Left ventricle myocardium inferior (tissue), 1 donor: ENCODE measurements around the gene SYT11. TPM values are rescaled to one million over a fixed set of nuclear protein-coding genes. Genes with fewer than 3 reads are reported as not detected.
"Not testable (repeated sequence)": the region's sequence is repeated elsewhere in the genome, so short reads cannot be mapped to it uniquely, and the experiment has no call there.

Source experiments
- DNase-seq: peaks from one replicate; pipeline ENCODE4 v3.0.0-alpha.2; 2020
- H3K27ac ChIP-seq: fragments of 200-600 bp; replicated peaks from 2 replicates; pipeline ENCODE4 v1.8.0; 2021
- H3K27me3 ChIP-seq: fragments of 200-600 bp; 2 replicates; pipeline ENCODE4 v1.8.0; 2021; ENCODE audit warnings: low read depth
- H3K36me3 ChIP-seq: fragments of 200-600 bp; 2 replicates; pipeline ENCODE4 v1.8.0; 2021
- H3K4me1 ChIP-seq: fragments of 200-600 bp; 2 replicates; pipeline ENCODE4 v1.8.0; 2021
- H3K4me3 ChIP-seq: fragments of 200-600 bp; 2 replicates; pipeline ENCODE4 v1.8.0; 2021; ENCODE audit warnings: mild to moderate bottlenecking, moderate library complexity
- H3K9me3 ChIP-seq: fragments of 200-600 bp; replicated peaks from 2 replicates; pipeline ENCODE4 v1.8.0; 2021
- CTCF ChIP-seq: fragments of 200-600 bp; IDR thresholded peaks from 2 replicates; pipeline ENCODE4 v1.8.0; 2021; ENCODE audit warnings: antibody characterized with exemption, mild to moderate bottlenecking, borderline replicate concordance
- intact Hi-C: fragments of 100-400 bp; cut with micrococcal nuclease; formaldehyde crosslinking; loops from one replicate; pipeline ENCODE4 v1.11.0; 2022
- total RNA-seq: library from RNA; stranded (reverse); fragmentation: NEBNext Ultra II Directional; extraction: Animal tissue kit (Norgen Biotek cat#: 25700); gene quantifications from one replicate; pipeline ENCODE4 v1.2.1, GENCODE V29; 2021
- donor health status: DM: no; HTN: yes; CAD: no; lungs with severe emphysema.

SYT11 gene
- total RNA-seq, 1 donor from 2014 or later = 11.1 TPM

GRCh38 chr1:155831279-155831976, 27.9 kb upstream of the SYT11 start:
- Histone ChIP-seq H3K4me1 (peaks cover 10% of the 10 kb centered on the region), H3K27ac (no peak overlapping the region), H3K27me3 (no peaks in the 10 kb centered on the region), H3K4me3 (no peak overlapping the region), H3K9me3 (no peaks in the 10 kb centered on the region), H3K36me3 (peaks cover 5% of the 10 kb centered on the region)
- DNase-seq = no peak
- no peak for TF ChIP-seq CTCF
- intact Hi-C loops = no loop called here

DNA sequence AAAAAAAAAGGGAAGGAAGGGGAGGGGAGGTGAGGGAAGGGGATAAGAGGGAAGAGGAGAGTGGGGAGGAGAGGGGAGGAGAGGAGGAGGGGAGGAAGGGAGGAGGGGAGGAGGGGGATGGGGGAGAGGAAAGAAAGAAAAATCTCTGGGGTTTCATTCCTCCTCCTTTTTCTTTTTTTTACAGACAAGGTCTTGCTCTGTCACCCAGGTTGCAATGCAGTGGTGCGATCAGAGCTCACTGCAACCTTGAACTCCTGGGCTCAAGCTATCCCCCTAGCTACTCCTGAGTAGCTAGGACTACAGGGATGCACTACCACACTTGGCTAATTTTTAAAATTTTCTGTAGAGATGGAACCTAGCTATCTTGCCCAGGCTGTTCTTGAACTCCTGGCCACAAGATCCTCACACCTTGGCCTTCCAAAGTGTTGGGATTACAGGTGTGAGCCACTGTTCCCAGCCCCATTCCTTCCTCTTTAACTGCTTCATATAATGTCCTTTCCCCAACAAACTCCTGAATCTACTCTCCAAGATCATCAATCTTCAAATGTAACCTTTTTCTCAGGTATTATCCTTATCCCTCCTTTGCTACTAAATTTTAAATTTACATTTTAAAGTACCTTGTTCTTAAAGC, 25.6 kb upstream of the SYT11 start:
- Histone ChIP-seq H3K36me3 (no peaks in the 10 kb centered on the region), H3K9me3 (no peaks in the 10 kb centered on the region), H3K4me3 (no peak overlapping the region), H3K27ac (no peak overlapping the region), H3K27me3 (no peaks in the 10 kb centered on the region), H3K4me1 (peaks cover 10% of the 10 kb centered on the region)
- DNase-seq = no peak
- no peak for TF ChIP-seq CTCF
- intact Hi-C loops = no loop called here

- H3K4me3 ChIP-seq = no peak overlapping the region
- no peak for TF ChIP-seq CTCF
- no peak for DNase-seq
- H3K27ac ChIP-seq = no peak overlapping the region
- no peaks in the 10 kb centered on the region for H3K9me3 ChIP-seq
- no peaks in the 10 kb centered on the region for H3K27me3 ChIP-seq
- H3K4me1 ChIP-seq = peaks cover 10% of the 10 kb centered on the region
- intact Hi-C loops = no loop called here
- no peaks in the 10 kb centered on the region for H3K36me3 ChIP-seq
Observed at GRCh38 chr1:155834296-155834926, 25.0 kb upstream of the SYT11 start.

DNA sequence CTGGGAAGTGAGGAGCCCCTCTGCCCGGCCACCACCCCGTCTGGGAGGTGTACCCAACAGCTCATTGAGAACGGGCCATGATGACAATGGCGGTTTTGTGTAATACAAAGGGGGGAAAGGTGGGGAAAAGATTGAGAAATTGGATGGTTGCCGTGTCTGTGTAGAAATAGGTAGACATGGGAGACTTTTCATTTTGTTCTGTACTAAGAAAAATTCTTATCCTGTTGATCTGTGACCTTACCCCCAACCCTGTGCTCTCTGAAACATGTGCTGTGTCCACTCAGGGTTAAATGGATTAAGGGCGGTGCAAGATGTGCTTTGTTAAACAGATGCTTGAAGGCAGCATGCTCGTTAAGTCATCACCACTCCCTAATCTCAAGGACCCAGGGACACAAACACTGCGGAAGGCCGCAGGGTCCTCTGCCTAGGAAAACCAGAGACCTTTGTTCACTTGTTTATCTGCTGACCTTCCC, 24.4 kb upstream of the SYT11 start:
- not testable (repeated sequence) for H3K27me3 ChIP-seq

DNA sequence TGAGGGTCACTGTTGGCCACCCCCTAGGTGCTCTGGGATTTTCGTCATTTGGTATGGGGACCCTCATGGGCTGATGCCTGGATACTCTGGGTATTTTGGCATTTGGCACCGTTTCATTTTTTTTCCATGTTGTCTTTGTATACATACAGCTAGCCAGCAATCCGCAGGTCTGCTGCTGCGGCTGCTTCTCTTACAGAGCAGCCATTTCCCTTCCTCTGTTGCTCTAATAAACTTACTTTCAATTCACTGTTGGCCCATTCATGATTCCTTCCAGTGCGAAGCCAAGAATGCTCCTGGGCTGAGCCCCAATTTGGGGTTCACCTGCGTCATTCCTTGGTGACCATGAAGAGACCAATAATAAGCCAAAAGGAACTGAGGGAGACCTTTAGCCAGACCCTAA, 23.8 kb upstream of the SYT11 start:
- TF ChIP-seq CTCF = no peak
- H3K27me3 ChIP-seq = no peaks in the 10 kb centered on the region
- no peak overlapping the region for H3K4me3 ChIP-seq
- H3K36me3 ChIP-seq = no peaks in the 10 kb centered on the region
- no peak for DNase-seq
- peaks cover 10% of the 10 kb centered on the region for H3K4me1 ChIP-seq
- H3K9me3 ChIP-seq = no peaks in the 10 kb centered on the region
- intact Hi-C loops = no loop called here
- H3K27ac ChIP-seq = no peak overlapping the region

More for the DNA sequence above, 24.4 kb upstream of the SYT11 start:
- H3K27ac ChIP-seq, H3K4me3 ChIP-seq, H3K9me3 ChIP-seq, intact Hi-C loops, H3K36me3 ChIP-seq, DNase-seq: not testable (repeated sequence)
- H3K4me1 ChIP-seq = peaks cover 10% of the 10 kb centered on the region

DNA sequence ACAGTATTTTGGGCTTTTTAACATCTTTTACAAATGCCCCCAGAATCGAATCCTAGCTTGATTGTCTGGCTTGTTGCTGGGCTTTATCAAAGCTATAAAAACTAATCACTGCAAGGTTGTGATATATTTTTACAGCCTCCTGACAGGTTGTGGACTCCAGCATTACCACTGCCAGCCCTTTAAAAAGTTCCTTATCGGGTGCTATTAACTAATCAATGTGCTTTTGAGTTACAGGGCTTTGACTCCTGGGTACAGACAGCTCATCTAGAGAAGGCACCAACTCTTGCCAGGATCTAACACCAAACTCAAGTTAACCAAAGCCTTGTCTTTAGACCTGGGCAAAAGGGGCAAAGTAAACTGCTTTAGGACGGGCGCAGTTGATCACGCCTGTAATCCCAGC, 19.0 kb upstream of the SYT11 start:
- no peak for TF ChIP-seq CTCF
- Histone ChIP-seq H3K27me3 (no peaks in the 10 kb centered on the region), H3K9me3 (no peaks in the 10 kb centered on the region), H3K27ac (no peak overlapping the region), H3K4me1 (peaks cover 10% of the 10 kb centered on the region), H3K4me3 (no peak overlapping the region), H3K36me3 (no peaks in the 10 kb centered on the region)
- no peak for DNase-seq
- intact Hi-C loops = no loop called here
